ENCODE measurements around the gene ZBTB33.

Gene ZBTB33

DNA sequence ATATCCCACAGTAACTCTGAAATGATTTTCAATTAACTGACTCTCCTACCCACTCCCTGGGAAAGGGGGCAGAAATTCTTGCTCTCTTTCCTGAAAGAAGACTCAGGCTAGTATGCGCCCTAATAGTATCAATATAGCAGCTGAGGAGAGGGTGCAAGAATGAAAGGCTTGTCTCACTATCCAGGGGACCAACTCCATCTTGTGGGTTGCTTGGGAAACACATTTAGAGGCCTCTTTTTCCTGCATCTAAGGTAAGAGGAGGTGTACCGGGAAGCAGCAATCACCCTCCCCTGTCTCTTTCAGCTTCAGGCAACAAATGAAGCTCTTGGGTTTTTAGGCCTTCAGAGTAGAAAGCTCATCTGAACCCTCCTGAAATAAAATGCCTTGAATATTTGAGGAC lies 49.3 kb downstream of the ZBTB33 start:
- no peak overlapping the region for H3K4me3 ChIP-seq (ENCODE audit: low read length)
- H3K36me3 ChIP-seq (ENCODE audit: control insufficient read depth, insufficient read depth, low read length): no peaks in the 10 kb centered on the region
- H3K9ac ChIP-seq (ENCODE audit: low read length): no peak overlapping the region
- H3K4me1 ChIP-seq (ENCODE audit: control insufficient read depth, insufficient read depth, low read length): no peaks in the 10 kb centered on the region
- H3K9me3 ChIP-seq (ENCODE audit: control insufficient read depth, low read length): no peaks in the 10 kb centered on the region
- H3K27me3 ChIP-seq (ENCODE audit: control insufficient read depth, insufficient read depth, low read length): peaks cover 3% of the 10 kb centered on the region

DNA sequence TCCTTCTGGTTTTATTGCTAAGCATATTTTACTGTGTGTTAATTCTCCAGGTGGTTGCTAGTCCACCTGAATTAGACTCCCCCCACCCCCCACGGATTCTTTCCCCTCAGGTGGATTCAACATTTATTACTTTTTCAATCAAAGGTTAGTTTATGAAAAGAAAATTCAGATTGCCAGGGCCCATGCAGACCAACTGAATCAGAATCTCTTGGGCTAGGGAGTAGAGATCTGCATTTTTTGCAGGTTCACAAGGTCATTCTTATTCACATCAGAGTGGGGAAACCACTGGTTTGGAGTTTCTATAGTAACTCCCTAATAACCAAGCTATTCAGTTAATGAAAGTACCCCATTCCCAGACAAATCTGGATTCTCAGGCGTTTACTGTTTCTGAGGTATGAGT lies 50.9 kb downstream of the ZBTB33 start:
- Histone ChIP-seq H3K4me1 (ENCODE audit: control insufficient read depth, insufficient read depth, low read length) (no peaks in the 10 kb centered on the region), H3K27me3 (ENCODE audit: control insufficient read depth, insufficient read depth, low read length) (peaks cover 10% of the 10 kb centered on the region), H3K9me3 (ENCODE audit: control insufficient read depth, low read length) (no peaks in the 10 kb centered on the region), H3K9ac (ENCODE audit: low read length) (no peak overlapping the region), H3K4me3 (ENCODE audit: low read length) (no peak overlapping the region), H3K36me3 (ENCODE audit: control insufficient read depth, insufficient read depth, low read length) (no peaks in the 10 kb centered on the region)

DNA sequence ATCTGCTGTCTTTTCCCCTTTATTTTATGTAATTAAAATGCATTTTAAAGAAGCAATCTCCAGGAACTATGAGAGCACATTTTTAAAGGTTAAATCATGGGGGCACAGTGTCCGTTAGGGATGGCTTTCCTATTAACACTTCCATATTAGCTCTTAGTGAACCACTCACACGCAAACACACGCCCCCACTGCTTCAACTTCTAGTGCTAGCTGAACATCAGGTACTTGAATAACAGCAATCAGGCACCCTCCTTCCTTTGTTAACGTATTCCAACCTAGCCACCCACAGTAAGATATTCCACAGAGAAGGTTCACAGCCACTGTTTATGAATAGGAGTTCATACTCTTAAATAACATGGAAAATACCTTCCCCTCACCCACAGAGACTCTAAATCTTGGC lies 51.3 kb downstream of the ZBTB33 start:
- Histone ChIP-seq H3K4me1 (ENCODE audit: control insufficient read depth, insufficient read depth, low read length) (no peaks in the 10 kb centered on the region), H3K36me3 (ENCODE audit: control insufficient read depth, insufficient read depth, low read length) (no peaks in the 10 kb centered on the region), H3K9me3 (ENCODE audit: control insufficient read depth, low read length) (no peaks in the 10 kb centered on the region), H3K27me3 (ENCODE audit: control insufficient read depth, insufficient read depth, low read length) (peaks cover 10% of the 10 kb centered on the region), H3K4me3 (ENCODE audit: low read length) (no peak overlapping the region), H3K9ac (ENCODE audit: low read length) (no peak overlapping the region)

DNA sequence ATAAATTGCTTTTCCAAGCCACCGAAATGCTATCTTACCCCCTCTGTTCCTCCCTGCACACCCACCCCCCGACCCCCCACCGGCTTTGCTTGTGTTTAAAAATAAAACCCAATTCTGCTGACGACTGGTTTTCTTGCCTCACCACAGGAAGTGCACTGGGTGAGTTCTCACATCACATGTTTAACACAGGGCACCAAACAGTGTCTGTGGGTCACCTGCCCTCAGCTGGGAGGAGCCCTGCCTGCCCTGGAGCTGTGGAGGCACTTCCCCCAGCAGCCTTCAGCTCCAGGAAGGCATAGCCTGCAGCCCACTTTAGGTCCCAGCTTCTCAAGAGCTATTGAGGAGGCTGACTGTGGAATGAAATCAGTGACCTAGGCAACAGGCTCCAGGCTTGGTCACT lies 51.8 kb downstream of the ZBTB33 start:
- H3K36me3 ChIP-seq (ENCODE audit: control insufficient read depth, insufficient read depth, low read length): no peaks in the 10 kb centered on the region
- H3K9me3 ChIP-seq (ENCODE audit: control insufficient read depth, low read length): no peaks in the 10 kb centered on the region
- H3K27me3 ChIP-seq (ENCODE audit: control insufficient read depth, insufficient read depth, low read length): peaks cover 10% of the 10 kb centered on the region
- no peak overlapping the region for H3K9ac ChIP-seq (ENCODE audit: low read length)
- no peaks in the 10 kb centered on the region for H3K4me1 ChIP-seq (ENCODE audit: control insufficient read depth, insufficient read depth, low read length)
- H3K4me3 ChIP-seq (ENCODE audit: low read length): no peak overlapping the region

DNA sequence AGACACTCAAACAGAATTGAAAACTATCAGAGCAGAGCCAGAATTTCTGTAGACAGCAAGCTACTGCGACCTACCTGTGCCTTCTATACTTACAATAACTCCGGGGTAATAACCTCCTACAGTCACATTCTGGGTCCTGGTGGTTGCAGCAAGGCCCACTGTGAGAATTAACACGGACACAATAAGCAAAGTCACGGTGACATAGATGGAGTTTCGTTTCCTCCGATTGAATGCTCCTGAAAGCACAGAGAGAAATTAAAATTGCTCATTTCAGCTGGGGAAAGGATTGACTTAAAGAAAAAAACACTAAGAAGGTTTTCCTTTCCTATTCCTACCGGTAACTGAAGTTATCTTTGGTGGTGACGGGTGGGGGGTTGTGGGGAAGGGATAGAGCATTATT lies 53.6 kb downstream of the ZBTB33 start:
- H3K4me3 ChIP-seq (ENCODE audit: low read length): no peak overlapping the region
- no peaks in the 10 kb centered on the region for H3K9me3 ChIP-seq (ENCODE audit: control insufficient read depth, low read length)
- peaks cover 28% of the 10 kb centered on the region for H3K27me3 ChIP-seq (ENCODE audit: control insufficient read depth, insufficient read depth, low read length)
- no peaks in the 10 kb centered on the region for H3K4me1 ChIP-seq (ENCODE audit: control insufficient read depth, insufficient read depth, low read length)
- no peak overlapping the region for H3K9ac ChIP-seq (ENCODE audit: low read length)
- no peaks in the 10 kb centered on the region for H3K36me3 ChIP-seq (ENCODE audit: control insufficient read depth, insufficient read depth, low read length)

DNA sequence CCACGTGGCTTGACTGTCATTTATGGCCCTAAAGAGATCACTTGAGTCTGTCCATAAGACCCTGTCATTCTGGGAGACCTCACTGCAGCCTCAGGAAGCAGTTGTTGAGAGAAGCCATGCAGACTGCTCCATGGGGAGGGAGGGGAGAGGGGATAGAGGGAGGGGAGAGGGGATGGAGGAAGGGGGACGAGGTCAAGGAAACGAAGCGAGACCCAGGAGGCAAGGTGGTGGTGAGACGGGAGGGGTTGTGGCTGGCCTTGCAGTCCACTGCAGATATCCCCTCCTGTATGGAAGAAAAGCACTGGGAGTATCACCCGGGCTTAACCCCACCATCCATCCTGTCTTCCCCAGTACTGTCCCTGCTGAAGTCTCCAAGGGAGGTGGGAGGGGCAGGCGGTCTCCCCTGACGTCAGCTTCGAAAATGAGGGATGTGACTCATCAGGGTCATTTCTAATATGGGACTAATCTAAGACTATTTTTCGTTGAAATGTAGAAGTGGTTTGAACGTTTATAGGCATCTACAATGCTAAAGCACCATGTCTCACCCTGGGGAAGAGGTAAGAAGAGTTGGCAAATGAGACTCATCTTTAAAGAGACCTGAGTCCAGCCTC lies 55.0 kb downstream of the ZBTB33 start:
- H3K4me1 ChIP-seq (ENCODE audit: control insufficient read depth, insufficient read depth, low read length): peaks cover 7% of the 10 kb centered on the region
- peaks cover 40% of the 10 kb centered on the region for H3K27me3 ChIP-seq (ENCODE audit: control insufficient read depth, insufficient read depth, low read length)
- no peak overlapping the region for H3K4me3 ChIP-seq (ENCODE audit: low read length)
- no peak overlapping the region for H3K9ac ChIP-seq (ENCODE audit: low read length)
- no peaks in the 10 kb centered on the region for H3K36me3 ChIP-seq (ENCODE audit: control insufficient read depth, insufficient read depth, low read length)
- no peaks in the 10 kb centered on the region for H3K9me3 ChIP-seq (ENCODE audit: control insufficient read depth, low read length)

DNA sequence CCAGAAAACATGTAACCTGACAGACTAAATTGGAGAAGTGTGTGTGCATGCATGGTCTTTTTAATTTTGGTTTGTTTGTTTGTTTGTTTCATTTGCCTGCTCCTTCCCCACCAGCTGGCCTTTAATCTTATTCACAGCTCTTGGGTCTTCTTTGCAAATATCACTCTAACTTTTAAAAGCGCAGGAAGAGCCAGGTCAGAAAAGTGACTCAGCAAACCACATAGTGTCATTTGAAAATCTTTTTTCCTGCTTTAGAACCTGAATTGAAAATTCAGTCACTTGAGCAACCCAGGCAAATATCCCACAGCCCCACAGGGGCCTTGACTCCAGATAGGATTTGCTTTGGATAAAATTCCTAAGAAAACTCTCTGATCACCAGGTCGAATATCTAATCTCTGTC lies 56.0 kb downstream of the ZBTB33 start:
- no peaks in the 10 kb centered on the region for H3K9me3 ChIP-seq (ENCODE audit: control insufficient read depth, low read length)
- peaks cover 50% of the 10 kb centered on the region for H3K27me3 ChIP-seq (ENCODE audit: control insufficient read depth, insufficient read depth, low read length)
- H3K4me3 ChIP-seq (ENCODE audit: low read length): no peak overlapping the region

More for the DNA sequence above, 56.0 kb downstream of the ZBTB33 start:
- Histone ChIP-seq H3K9ac (ENCODE audit: low read length) (no peak overlapping the region), H3K36me3 (ENCODE audit: control insufficient read depth, insufficient read depth, low read length) (no peaks in the 10 kb centered on the region), H3K4me1 (ENCODE audit: control insufficient read depth, insufficient read depth, low read length) (peaks cover 7% of the 10 kb centered on the region)
